ENCODE data around the gene SMARCD3. TPM values are rescaled to one million over a fixed set of nuclear protein-coding genes. Genes with fewer than 3 reads are reported as not detected.

SMARCD3 gene
- total RNA-seq, 1 donor from 2014 or later: 8.1 TPM

DNA sequence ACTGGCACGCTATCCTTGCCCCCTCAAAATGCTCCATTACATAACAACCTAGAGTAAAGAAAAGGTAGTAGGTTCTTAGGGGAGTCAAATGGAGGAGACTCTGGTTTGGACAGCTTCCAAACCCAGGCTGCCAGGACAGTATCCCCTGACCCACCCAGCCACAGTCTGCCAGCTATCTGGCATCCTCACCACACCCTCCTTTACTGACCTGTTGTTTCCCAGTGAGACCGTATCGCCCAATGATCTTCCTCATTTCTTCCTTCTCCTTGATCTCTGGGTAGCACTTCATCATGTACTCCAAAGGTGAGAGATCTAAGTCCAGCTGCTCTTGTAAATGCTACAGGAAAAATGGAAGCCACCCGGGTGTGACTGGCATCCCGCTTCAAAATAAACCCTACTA lies 33.1 kb downstream of the SMARCD3 start:
- DNase-seq (ENCODE audit: low read depth): no peak
- no peak overlapping the region for H3K4me3 ChIP-seq (ENCODE audit: low read depth, low read length)
- TF ChIP-seq, protein P1, sequence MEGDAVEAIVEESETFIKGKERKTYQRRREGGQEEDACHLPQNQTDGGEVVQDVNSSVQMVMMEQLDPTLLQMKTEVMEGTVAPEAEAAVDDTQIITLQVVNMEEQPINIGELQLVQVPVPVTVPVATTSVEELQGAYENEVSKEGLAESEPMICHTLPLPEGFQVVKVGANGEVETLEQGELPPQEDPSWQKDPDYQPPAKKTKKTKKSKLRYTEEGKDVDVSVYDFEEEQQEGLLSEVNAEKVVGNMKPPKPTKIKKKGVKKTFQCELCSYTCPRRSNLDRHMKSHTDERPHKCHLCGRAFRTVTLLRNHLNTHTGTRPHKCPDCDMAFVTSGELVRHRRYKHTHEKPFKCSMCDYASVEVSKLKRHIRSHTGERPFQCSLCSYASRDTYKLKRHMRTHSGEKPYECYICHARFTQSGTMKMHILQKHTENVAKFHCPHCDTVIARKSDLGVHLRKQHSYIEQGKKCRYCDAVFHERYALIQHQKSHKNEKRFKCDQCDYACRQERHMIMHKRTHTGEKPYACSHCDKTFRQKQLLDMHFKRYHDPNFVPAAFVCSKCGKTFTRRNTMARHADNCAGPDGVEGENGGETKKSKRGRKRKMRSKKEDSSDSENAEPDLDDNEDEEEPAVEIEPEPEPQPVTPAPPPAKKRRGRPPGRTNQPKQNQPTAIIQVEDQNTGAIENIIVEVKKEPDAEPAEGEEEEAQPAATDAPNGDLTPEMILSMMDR (conservative IDR thresholded peaks at IDR 0.05; ENCODE audit: low read depth, low read length): no peak

GRCh38 chr7:151213826-151214225 lies 34.7 kb downstream of the SMARCD3 start:
- TF ChIP-seq, protein P1 (conservative IDR thresholded peaks at IDR 0.05; ENCODE audit: low read depth, low read length): no peak
- H3K4me3 ChIP-seq (ENCODE audit: low read depth, low read length): no peak overlapping the region
- no peak for DNase-seq (ENCODE audit: low read depth)

- no peak for DNase-seq (ENCODE audit: low read depth)
- H3K4me3 ChIP-seq (ENCODE audit: low read depth, low read length): no peak overlapping the region
- TF ChIP-seq, protein P1 (conservative IDR thresholded peaks at IDR 0.05; ENCODE audit: low read depth, low read length): no peak
These were observed 35.9 kb downstream of the SMARCD3 start for GRCh38 chr7:151212626-151213025.

DNA sequence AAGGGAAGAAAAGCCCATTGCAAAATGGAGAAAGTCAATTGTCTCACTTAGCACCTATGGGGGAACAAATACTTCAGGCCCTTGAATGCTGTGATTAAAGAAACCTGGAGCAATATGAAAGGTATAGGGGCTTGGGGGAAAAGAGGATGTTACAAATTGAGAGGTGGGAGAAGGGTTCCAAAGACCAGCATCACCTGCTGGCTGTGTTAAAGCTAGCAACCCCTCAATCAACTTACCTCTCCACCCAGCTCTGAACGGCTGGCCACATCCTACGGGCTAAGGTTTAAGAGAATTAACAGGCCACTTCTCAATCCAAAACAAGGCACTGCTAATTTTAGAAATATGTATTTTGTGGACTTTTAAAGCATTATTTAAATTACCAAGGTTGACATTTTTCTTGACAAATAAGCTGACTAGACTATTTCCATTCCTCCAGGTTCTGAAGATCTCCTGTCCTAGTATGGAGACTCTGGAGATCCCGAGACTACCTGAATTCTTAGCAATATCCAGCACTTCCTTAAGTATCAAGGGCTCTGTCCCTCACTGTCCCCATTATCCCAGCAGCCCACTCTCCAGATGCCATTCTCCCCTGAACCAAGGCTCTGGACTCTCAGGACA lies 37.2 kb downstream of the SMARCD3 start:
- TF ChIP-seq, protein P1 (conservative IDR thresholded peaks at IDR 0.05; ENCODE audit: low read depth, low read length): no peak
- no peak overlapping the region for H3K4me3 ChIP-seq (ENCODE audit: low read depth, low read length)
- no peak for DNase-seq (ENCODE audit: low read depth)

GRCh38 chr7:151210087-151210854 lies 38.2 kb downstream of the SMARCD3 start, which contains the start of gene H2BK1:
Gene H2BK1, minus strand, starts transcription at chr7:151210488. Its CDS starts 170 bp downstream, at chr7:151210318.
- TF ChIP-seq, protein P1 (conservative IDR thresholded peaks at IDR 0.05; ENCODE audit: low read depth, low read length): no peak
- DNase-seq (ENCODE audit: low read depth): no peak
- H3K4me3 ChIP-seq (ENCODE audit: low read depth, low read length): no peak within 1 kb of the TSS

DNA sequence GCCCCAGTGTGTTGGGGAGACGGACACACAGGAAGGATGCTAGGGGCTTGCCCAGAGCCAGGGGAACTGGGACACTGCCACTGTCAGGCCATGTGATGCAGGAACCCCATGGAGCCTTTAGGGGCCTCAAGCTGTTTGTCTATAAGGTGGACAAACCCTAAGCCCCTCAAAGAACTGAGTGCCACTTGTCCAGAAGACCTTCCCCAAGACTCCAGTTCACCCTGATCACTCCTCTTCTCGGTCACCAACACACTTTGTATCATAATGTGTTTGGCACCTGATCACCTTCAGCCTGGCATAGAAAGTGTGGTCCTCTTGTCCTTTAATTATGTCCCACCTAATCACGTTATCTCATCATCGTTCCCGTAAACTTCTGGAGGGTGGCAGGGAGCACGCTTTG lies 38.9 kb downstream of the SMARCD3 start:
- no peak for DNase-seq (ENCODE audit: low read depth)
- TF ChIP-seq, protein P1 (conservative IDR thresholded peaks at IDR 0.05; ENCODE audit: low read depth, low read length): no peak
- no peak overlapping the region for H3K4me3 ChIP-seq (ENCODE audit: low read depth, low read length)

All from epithelial cell of proximal tubule (primary cell).